ENCODE data around the gene CCM2L. TPM values are rescaled to one million over a fixed set of nuclear protein-coding genes. Genes with fewer than 3 reads are reported as not detected.

Gene CCM2L
- total and polyA plus RNA-seq, 2 donors (not counting 1 experiment from before 2014, with no cell fraction given) = not detected

- Mint-ChIP-seq H3K9me3 (ENCODE audit: insufficient read depth) (no peaks in the 10 kb centered on the region), H3K27me3 (peaks cover 15% of the 10 kb centered on the region), H3K27ac (no peak overlapping the region), H3K4me1 (no peaks in the 10 kb centered on the region), H3K4me3 (no peak overlapping the region)
- TF ChIP-seq EZH2 (IDR thresholded peaks at IDR 0.05; ENCODE audit: borderline replicate concordance, insufficient read depth, low read depth, low read length, poor library complexity, severe bottlenecking) = no peak
- TF ChIP-seq, protein P1, sequence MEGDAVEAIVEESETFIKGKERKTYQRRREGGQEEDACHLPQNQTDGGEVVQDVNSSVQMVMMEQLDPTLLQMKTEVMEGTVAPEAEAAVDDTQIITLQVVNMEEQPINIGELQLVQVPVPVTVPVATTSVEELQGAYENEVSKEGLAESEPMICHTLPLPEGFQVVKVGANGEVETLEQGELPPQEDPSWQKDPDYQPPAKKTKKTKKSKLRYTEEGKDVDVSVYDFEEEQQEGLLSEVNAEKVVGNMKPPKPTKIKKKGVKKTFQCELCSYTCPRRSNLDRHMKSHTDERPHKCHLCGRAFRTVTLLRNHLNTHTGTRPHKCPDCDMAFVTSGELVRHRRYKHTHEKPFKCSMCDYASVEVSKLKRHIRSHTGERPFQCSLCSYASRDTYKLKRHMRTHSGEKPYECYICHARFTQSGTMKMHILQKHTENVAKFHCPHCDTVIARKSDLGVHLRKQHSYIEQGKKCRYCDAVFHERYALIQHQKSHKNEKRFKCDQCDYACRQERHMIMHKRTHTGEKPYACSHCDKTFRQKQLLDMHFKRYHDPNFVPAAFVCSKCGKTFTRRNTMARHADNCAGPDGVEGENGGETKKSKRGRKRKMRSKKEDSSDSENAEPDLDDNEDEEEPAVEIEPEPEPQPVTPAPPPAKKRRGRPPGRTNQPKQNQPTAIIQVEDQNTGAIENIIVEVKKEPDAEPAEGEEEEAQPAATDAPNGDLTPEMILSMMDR (IDR thresholded peaks at IDR 0.05) = no peak
- Histone ChIP-seq H3K79me2 (ENCODE audit: control insufficient read depth, insufficient read depth, low read length) (no peaks in the 10 kb centered on the region), H4K20me1 (ENCODE audit: control insufficient read depth, insufficient read depth, low read length, poor library complexity, severe bottlenecking) (no peaks in the 10 kb centered on the region), H2AFZ (ENCODE audit: insufficient read depth, low read depth, low read length, poor library complexity, severe bottlenecking) (no peak overlapping the region), H3K36me3 (replicated peaks in 1 of 2; ENCODE audit: control extremely low read depth in 1 of 2, control insufficient read depth in 1 of 2, extremely low read depth in 1 of 2, insufficient read depth in 2 of 2, low read length in 1 of 2) (no peaks in the 10 kb centered on the region), H3K9ac (ENCODE audit: low read length) (no peak overlapping the region), H3K27ac (ENCODE audit: low read length in 2 of 2) (no peak overlapping the region), H3K4me3 (ENCODE audit: control extremely low read depth in 1 of 5, extremely low read depth in 1 of 5, insufficient read depth in 1 of 5, low read depth in 2 of 5, low read length in 4 of 5) (no peak overlapping the region), H3K4me1 (ENCODE audit: control insufficient read depth in 2 of 2, insufficient read depth in 2 of 2, low read length in 2 of 2) (no peaks in the 10 kb centered on the region), H3K27me3 (replicated peaks in 1 of 4; ENCODE audit: control extremely low read depth in 1 of 4, control insufficient read depth in 3 of 4, insufficient read depth in 4 of 4, low read length in 3 of 4) (peaks cover 0 to 6% (median 0%) of the 10 kb centered on the region in 4 experiments), H3K9me3 (ENCODE audit: control extremely low read depth in 1 of 3, control insufficient read depth in 2 of 3, insufficient read depth in 1 of 3, low read length in 2 of 3) (no peaks in the 10 kb centered on the region), H3K4me2 (replicated peaks; ENCODE audit: low read depth, low read length, poor library complexity, severe bottlenecking) (no peak overlapping the region)
- DNase-seq = no peak
- ChIA-PET POLR2A (no interaction called here), CTCF (no interaction called here)
- intact Hi-C loops (cut with micrococcal nuclease) = no loop called here
- ATAC-seq (ENCODE audit: low read depth) = no peak
Measured at GRCh38 chr20:32004963-32005362, 5.3 kb upstream of the CCM2L start.

DNA sequence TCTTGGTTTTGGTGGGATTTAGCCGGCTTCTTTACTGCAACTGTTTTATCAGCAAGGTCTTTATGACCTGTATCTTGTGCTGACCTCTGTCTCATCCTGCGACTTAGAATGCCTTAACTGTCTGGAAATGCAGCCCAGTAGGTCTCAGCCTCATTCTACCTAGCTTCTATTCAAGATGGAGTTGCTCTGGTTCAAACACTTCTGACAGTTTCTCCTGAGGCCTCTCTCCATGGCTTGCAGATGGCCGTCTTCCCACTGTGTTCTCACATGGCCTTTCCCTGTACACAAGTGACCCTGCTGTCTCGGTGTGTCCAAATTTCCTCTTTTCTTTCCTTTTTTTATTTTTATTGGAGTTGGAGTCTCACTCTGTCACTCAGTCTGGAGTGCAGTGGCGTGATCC lies 4.2 kb upstream of the CCM2L start:
- 97% methylated on average over 4 of the region's 5 CpGs for WGBS (ENCODE audit: insufficient coverage)
- no peaks in the 10 kb centered on the region for H3K9me3 Mint-ChIP-seq (ENCODE audit: insufficient read depth)
- no peak overlapping the region for H3K27ac ChIP-seq (ENCODE audit: low read length in 2 of 2)
- no peaks in the 10 kb centered on the region for H3K36me3 ChIP-seq (replicated peaks in 1 of 2; ENCODE audit: control extremely low read depth in 1 of 2, control insufficient read depth in 1 of 2, extremely low read depth in 1 of 2, insufficient read depth in 2 of 2, low read length in 1 of 2)
- TF ChIP-seq, protein P1 (IDR thresholded peaks at IDR 0.05) = no peak
- no peak for TF ChIP-seq EZH2 (IDR thresholded peaks at IDR 0.05; ENCODE audit: borderline replicate concordance, insufficient read depth, low read depth, low read length, poor library complexity, severe bottlenecking)
- ChIA-PET CTCF (no interaction called here), POLR2A (no interaction called here)
- peaks cover 20% of the 10 kb centered on the region for H3K27me3 Mint-ChIP-seq
- H4K20me1 ChIP-seq (ENCODE audit: control insufficient read depth, insufficient read depth, low read length, poor library complexity, severe bottlenecking) = no peaks in the 10 kb centered on the region
- H3K9ac ChIP-seq (ENCODE audit: low read length) = no peak overlapping the region
- intact Hi-C loops (cut with micrococcal nuclease) = no loop called here
- no peak overlapping the region for H2AFZ ChIP-seq (ENCODE audit: insufficient read depth, low read depth, low read length, poor library complexity, severe bottlenecking)
- H3K4me2 ChIP-seq (replicated peaks; ENCODE audit: low read depth, low read length, poor library complexity, severe bottlenecking) = no peak overlapping the region
- no peak overlapping the region for H3K4me3 Mint-ChIP-seq
- peaks cover 0 to 8% (median 0%) of the 10 kb centered on the region in 4 experiments for H3K27me3 ChIP-seq (replicated peaks in 1 of 4; ENCODE audit: control extremely low read depth in 1 of 4, control insufficient read depth in 3 of 4, insufficient read depth in 4 of 4, low read length in 3 of 4)
- ATAC-seq (ENCODE audit: low read depth) (no peak), DNase-seq (no peak)
- H3K4me1 Mint-ChIP-seq = no peaks in the 10 kb centered on the region
- no peak overlapping the region for H3K27ac Mint-ChIP-seq
- H3K79me2 ChIP-seq (ENCODE audit: control insufficient read depth, insufficient read depth, low read length) = no peaks in the 10 kb centered on the region
- H3K4me1 ChIP-seq (ENCODE audit: control insufficient read depth in 2 of 2, insufficient read depth in 2 of 2, low read length in 2 of 2) = no peaks in the 10 kb centered on the region
- no peak overlapping the region for H3K4me3 ChIP-seq (ENCODE audit: control extremely low read depth in 1 of 5, extremely low read depth in 1 of 5, insufficient read depth in 1 of 5, low read depth in 2 of 5, low read length in 4 of 5)
- H3K9me3 ChIP-seq (ENCODE audit: control extremely low read depth in 1 of 3, control insufficient read depth in 2 of 3, insufficient read depth in 1 of 3, low read length in 2 of 3) = no peaks in the 10 kb centered on the region
